NB4 (cell line): ENCODE data around the gene NDUFB3.
"Not testable (repeated sequence)": the region's sequence is repeated elsewhere in the genome, so short reads cannot be mapped to it uniquely, and the experiment has no call there.

ENCODE experiments used
- DNase-seq: peaks from one replicate; pipeline ENCODE4 v3.0.0; 2010; ENCODE audit warnings: low read depth
- H3K4me3 ChIP-seq: one replicate; pipeline ENCODE4 v1.5.1; 2011; ENCODE audit warnings: mild to moderate bottlenecking, low read depth, low read length, moderate library complexity
- CTCF ChIP-seq: IDR thresholded peaks from one replicate; pipeline ENCODE4 v1.5.1; 2012; ENCODE audit warnings: low read depth, low read length
- MAX ChIP-seq: IDR thresholded peaks from 2 replicates; pipeline ENCODE4 v1.6.1; 2011; ENCODE audit warnings: low read depth, low read length
- MYC ChIP-seq: IDR thresholded peaks from 2 replicates; pipeline ENCODE4 v1.6.1; 2011; ENCODE audit warnings: low read depth, low read length
- POLR2A ChIP-seq: IDR thresholded peaks from 2 replicates; pipeline ENCODE4 v1.6.1; 2011; ENCODE audit warnings: mild to moderate bottlenecking; ENCODE audit not compliant: insufficient read length; ENCODE audit errors: extremely low read depth

The NDUFB3 gene

GRCh38 chr2:201111096-201111495 is 39.3 kb downstream of the NDUFB3 start:
- DNase-seq: no peak
- H3K4me3 ChIP-seq: no peak overlapping the region

GRCh38 chr2:201114350-201114749 is 42.5 kb downstream of the NDUFB3 start:
- TF ChIP-seq MAX: no peak
- no peak for TF ChIP-seq POLR2A
- no peak for TF ChIP-seq MYC
- no peak for TF ChIP-seq CTCF
- DNase-seq: no peak
- H3K4me3 ChIP-seq: peak overlapping the region; percentile 98

More at GRCh38 chr2:201111096-201111495, 39.3 kb downstream of the NDUFB3 start:
- TF ChIP-seq POLR2A: no peak
- no peak for TF ChIP-seq MAX
- no peak for TF ChIP-seq MYC
- no peak for TF ChIP-seq CTCF

- no peak for TF ChIP-seq MYC
- no peak for TF ChIP-seq POLR2A
- no peak for TF ChIP-seq MAX
- TF ChIP-seq CTCF: no peak
- DNase-seq: no peak
- H3K4me3 ChIP-seq: peak overlapping the region; percentile 98
Measured at GRCh38 chr2:201114846-201115245, 43.0 kb downstream of the NDUFB3 start.

- TF ChIP-seq MAX: peak; percentile 49; the same call in 1 of the 2 replicates
- TF ChIP-seq MYC: peak; percentile 31; the same call in 1 of the 2 replicates
- TF ChIP-seq CTCF: no peak
- peak; percentile 64 for TF ChIP-seq POLR2A
Measured at GRCh38 chr2:201116115-201116958, 44.5 kb downstream of the NDUFB3 start, which contains the start of gene CFLAR. TSS of gene CFLAR (plus strand) at chr2:201116164. CDS start at chr2:201129866, 13,702 bp downstream.

GRCh38 chr2:201116959-201117734 is 45.3 kb downstream of the NDUFB3 start:
- DNase-seq: peak; percentile 93

More at GRCh38 chr2:201116115-201116958, 44.5 kb downstream of the NDUFB3 start, which contains the start of gene CFLAR:
- DNase-seq: peak; percentile 96
- peak within 1 kb of the TSS; percentile 98 for H3K4me3 ChIP-seq

GRCh38 chr2:201117735-201118094 is 45.9 kb downstream of the NDUFB3 start:
- peak overlapping the region; percentile 98 for H3K4me3 ChIP-seq
- DNase-seq: not testable (repeated sequence)

More at GRCh38 chr2:201116959-201117734, 45.3 kb downstream of the NDUFB3 start:
- peak overlapping the region; percentile 98 for H3K4me3 ChIP-seq
- TF ChIP-seq POLR2A: peak; percentile 26
- no peak for TF ChIP-seq MAX
